Kidney capillary endothelial cell (primary cell): ENCODE results near the gene HAND2.

Experiments used
- DNase-seq: peaks from one replicate; pipeline ENCODE4 v3.0.0-alpha.2; 2018; ENCODE audit warnings: low spot score

HAND2 gene

DNA sequence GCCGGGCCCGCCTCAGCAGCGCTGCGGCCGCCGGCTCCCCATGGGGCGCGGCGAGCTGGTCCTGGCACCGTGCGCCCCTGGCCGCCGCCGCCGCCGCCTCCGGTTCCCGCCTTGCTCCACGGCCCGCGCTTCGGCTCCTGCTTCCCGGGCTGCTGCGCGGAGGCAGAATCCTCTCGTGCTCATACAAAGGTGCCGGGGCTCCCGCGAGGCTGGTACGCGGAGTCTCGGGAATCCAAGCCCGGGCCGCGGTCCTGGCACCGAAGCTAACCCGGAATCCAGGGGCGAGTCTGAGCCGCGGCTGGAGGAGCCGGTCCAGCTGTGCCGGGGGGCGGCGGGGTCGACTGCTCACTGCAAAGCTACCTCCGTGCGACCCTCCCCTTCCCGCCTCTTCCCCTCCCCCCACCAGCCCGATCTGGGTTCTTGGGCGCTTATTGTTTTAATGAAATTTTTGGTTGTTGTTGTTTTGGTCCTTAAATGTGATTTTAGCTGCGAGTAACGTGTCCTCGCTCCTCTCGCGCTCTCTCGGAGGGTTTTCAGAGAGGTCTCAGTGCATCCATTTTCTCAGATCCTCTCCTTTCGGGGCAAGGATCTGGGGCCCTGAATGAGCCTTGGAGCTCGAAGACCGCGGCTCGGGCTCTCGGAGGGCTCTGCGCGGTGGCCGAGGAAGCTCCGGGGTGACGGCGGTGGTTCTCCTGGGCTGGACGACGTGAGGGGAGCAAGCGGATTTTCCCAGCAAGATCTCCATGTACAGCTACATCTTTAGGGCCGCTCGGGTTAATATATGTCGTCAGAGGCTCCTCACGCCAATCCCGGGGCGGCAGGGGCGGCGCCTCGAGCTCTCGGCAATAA lies at the start of gene HAND2:
TSS of gene HAND2 (minus strand) at position 753 of the 849 bp plus-strand sequence. CDS start 940 bp downstream, outside the sequence.
- no peak for DNase-seq

GRCh38 chr4:173578956-173579355 lies 48.9 kb upstream of the HAND2 start:
- DNase-seq: no peak

- DNase-seq: no peak
Measured at GRCh38 chr4:173577963-173578362, 47.9 kb upstream of the HAND2 start.

GRCh38 chr4:173575482-173576152 lies 45.6 kb upstream of the HAND2 start:
- DNase-seq: no peak

DNA sequence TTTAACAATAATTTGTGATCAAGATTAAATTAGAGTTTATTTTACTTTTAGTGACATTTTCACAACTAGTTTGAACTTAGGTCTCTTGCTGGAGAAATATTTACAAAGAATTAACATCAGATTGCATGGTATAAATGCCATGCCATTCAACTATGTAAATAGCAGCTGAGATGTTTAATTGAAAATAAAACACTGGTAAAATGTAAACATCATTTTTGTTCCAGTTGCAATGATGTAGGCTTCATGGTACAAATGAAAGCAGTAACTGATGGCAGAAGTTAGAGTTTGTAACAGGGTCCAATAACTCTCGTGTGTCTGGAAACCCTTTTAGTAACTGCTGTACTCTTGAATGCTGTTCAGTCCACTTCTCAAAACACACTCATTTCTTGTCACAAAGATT lies 43.7 kb upstream of the HAND2 start:
- DNase-seq: no peak

DNA sequence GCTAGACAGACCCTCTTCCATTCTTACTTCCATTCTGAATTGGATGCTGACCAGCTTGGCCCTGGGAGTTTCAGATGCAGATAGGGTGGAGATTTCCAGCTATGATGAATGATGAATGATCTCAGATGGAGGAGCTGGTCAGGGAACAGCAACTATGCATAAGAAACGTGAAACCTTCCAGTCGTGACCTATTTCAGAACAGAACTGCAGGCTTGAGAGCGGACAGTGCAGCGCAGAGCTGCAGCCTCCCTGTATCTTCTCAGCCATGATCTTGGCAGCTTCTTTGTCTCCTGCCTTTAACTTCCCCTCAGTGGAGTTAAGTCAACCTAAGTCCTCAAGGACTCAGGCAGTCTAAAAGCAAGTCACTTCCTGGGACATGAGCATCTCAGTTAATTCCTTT lies 43.3 kb upstream of the HAND2 start:
- no peak for DNase-seq

DNA sequence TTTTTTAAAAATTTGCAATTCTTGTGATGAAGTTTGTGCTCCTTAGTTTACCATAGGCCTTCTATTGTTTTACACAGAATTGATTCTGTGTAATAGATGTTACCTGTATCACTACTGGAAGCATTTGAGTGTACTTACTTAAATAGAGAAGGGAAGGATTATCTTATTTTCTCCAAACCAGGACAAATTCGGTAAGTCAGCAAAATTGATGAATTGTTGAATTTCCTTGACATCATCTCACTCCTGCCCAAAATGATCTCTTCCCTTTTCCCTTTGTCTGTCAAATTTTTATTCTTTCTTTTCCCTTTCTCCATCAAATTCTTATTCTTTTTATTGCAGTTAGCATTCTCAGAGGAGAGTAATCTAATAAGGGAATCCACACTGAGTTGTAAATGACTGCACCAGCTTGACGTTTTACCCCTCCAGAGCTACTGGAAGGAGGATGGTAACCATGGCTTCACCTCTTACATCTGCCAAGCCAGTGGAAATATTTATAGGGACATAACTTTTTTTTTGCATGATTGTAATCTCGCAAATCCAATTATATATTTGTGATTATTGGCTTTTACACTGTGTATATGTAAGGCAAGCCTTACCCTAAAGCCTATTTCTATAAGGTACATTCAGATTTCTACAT lies 42.6 kb upstream of the HAND2 start:
- no peak for DNase-seq

DNA sequence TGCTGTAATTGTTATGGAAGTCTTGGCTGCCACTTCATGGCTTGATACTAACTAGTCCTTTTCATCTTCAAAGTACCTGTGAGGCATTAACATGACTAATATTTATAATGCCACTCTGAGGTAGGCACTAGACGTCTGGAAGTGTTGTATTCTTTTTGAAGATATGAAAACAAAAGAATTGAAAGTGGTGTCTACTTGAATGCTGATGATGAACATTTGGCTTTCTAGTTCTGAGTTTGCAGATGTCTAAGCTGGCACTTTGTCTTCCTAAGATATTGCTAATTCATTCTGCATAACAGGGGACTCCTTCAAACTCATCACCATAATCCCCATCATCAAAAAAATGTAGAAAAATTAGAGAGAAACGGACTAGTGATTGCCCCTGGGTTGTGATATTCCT lies 41.6 kb upstream of the HAND2 start:
- DNase-seq: no peak

GRCh38 chr4:173565281-173565680 lies 35.3 kb upstream of the HAND2 start:
- DNase-seq: no peak

DNA sequence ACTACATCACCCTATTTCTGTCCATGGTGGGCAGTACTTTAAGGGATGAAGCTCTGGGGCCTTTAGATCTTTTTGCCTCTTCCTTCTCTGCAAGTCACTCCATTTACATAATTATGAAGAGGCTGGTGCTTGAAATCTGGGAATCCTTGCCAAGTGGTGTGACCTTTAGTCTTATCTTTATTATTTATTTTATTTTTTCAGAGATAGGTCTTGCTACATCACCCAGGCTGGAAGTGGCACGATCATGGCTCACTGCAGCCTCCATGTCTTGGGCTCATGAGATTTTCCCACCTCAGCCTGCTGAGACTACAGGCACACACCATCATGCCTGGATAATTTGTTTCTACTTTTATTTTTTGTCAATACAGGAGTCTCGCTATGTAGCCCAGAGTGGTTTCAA lies 34.4 kb upstream of the HAND2 start:
- DNase-seq: no peak

DNA sequence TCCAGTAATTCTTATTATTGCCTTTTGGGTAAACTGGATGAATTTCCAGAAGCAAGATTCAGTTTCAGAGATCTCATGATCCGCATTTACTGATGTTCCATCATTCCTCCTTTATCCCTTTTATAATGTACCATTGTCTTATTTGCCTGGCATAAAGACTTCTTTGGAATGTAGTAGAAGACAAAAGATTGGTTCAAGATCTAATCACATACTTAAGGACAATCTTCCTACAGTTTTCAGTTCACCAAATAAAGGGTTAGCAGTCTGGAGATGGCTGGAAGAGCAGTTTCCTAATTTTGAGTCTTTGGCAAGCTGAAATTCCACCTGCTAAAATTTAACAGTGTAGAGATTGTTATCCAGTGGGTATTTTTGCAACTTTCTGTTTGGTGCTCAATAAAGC lies 30.9 kb upstream of the HAND2 start:
- no peak for DNase-seq

DNA sequence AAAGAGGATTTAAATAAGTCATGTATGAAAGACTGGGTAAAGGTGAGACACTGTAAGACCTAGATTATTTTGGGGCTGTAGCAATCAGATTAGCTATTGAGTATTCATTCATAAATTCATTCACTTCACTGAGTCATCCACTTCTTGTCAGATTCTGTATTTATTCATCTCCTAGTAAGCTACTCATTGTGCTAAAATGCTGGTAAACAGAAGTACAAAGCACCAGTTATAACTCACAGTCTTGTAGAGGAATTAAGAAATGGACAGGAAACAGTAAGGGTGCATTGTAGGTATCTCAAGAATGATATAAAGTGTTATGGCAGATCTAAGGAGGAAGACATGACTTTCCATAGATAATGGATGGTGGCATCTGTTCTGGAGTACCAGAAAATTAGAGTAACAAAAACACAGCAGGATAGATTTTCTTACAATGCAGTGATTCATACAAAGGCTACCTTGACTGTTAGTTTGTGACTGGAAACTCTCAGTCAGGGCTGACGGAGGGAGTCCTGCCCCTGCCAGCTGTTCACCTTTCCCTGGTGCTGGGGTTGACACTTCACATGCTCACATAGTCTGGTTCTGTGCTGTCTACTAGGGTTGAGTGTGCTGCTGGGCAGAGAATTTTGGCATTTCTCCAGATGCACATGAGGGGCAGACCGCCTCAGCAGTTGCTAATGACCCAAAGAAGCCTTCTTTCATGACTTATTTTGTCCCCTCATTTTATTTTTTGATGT lies 26.5 kb upstream of the HAND2 start:
- DNase-seq: no peak

GRCh38 chr4:173547889-173548288 lies 17.9 kb upstream of the HAND2 start:
- no peak for DNase-seq

- DNase-seq: no peak
Measured at GRCh38 chr4:173546776-173547175, 16.7 kb upstream of the HAND2 start.

- no peak for DNase-seq
Measured at GRCh38 chr4:173545440-173545839, 15.4 kb upstream of the HAND2 start.

DNA sequence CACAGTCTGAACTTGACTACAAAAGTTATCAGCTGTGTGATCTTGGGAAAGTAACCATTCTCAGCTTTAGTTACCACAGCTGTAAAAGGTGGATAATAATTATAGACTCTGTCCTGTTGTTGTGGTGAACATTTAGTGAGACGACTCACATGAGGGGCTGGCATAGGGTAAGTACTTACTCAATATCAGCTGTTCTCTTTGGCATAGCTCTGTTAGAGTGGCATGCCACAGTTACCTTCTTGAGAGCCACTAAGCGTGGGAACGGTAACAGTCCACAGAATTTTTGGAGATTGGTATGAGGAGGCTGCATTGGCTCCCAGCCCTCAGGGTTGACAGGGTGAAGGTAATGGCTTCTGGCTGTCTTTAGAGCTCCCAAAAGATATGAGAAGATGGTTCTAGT lies 13.2 kb upstream of the HAND2 start:
- DNase-seq: no peak

DNA sequence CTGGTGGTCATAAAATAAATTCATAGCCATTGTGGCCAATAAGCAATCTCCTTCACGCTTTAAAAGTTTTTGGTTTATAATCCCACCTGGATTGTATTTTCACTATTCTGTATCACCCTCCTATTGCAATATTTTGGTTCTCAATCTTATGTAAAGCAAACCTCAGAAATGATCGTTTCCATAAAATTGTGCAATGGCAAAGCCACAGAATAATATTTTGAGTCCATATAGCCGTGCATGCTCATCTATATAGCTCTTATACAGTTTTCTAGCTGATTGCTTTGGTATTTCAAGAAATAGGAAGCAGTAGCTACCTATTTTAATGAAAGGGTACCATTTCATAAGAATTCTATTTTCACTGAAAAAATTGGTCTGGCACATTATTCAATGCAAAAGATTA lies 10.0 kb upstream of the HAND2 start:
- no peak for DNase-seq

DNA sequence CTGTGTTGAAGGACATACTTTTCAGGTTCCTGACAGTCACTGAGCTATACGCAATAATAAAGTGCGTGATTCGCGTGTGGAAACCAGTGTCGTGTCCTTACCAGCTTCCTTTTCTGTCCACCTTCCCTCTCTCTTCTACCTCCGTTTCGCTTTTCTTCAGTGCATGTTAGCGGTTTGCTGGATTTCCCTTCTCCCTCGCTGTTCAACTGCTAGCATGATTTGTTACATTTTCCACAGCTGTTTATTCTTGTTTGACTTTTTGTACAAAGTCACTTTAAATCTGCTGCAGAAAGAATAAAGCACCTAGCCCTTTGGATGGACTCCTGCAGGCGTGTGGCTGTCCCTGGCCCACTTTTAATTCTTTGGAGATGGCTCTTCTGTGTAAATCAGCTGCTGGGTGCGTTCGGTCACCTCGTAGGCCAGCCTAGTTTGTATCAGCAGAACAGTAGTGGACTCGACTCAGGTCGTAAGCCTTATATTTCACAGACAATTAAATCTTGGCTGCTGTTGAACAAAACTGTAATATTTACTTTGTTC lies 8.9 kb upstream of the HAND2 start:
- DNase-seq: no peak

DNA sequence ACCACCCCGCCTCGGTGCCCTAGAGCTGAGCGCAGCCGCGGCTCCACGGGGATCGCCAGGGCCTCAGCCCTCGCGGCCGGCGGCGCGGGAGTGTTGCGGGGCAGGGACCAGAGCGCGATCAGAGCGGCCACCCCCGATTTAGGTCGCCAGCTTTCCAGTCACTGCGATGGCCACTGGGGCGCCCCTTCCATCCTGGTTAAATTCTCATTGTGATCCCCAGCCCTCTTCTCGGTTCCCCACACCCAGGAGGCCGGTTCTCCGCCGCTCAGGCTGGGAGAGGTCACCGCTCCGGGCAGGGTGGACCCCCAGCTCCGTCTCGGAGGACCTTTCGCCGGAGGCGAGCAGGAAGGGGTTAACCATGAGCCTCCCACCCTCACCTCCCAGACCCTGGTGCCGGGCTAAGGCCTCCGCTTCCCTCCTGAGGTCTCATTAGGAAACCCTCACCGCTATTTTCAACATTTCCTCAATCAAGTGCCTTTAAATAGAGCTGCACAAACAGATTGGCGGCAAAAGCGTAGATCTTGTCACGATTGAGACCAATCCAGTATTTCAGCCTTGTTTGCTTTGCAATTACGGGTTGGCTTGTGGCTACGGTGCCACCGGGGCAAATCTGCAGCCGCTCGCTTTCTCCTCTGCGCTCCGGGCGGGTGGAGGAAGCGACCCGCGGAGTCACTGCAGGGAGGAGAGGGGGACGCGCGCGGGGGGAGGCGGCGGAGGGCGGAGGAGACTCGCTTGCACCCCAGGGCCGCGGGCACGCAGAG lies 8.3 kb upstream of the HAND2 start:
- DNase-seq: no peak

DNA sequence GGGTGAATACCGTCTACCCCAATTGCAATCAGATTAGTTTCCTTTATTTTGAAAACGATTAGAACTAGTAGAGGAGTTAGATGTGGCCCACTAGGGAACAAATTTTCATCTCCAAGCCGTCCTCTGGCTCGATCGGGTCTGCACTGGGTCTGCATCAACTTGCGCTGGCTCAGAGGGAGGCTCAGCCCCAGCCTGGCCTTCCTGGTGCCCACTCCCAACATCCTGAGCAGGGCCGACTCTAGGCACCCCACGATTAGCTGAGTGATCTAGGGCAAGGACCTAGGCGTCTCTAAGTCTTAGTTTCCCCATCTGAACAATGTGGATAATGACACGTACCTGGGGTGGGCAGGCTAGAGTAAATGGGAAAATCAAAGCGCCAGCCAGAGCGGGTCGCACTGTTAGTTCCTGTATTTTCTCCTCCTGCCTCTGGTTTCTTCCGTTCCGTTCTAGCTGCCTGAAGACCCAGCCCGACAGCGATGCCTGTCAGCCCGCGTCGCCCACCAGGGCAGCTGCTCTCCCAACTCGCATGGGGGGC lies 7.7 kb upstream of the HAND2 start:
- no peak for DNase-seq

DNA sequence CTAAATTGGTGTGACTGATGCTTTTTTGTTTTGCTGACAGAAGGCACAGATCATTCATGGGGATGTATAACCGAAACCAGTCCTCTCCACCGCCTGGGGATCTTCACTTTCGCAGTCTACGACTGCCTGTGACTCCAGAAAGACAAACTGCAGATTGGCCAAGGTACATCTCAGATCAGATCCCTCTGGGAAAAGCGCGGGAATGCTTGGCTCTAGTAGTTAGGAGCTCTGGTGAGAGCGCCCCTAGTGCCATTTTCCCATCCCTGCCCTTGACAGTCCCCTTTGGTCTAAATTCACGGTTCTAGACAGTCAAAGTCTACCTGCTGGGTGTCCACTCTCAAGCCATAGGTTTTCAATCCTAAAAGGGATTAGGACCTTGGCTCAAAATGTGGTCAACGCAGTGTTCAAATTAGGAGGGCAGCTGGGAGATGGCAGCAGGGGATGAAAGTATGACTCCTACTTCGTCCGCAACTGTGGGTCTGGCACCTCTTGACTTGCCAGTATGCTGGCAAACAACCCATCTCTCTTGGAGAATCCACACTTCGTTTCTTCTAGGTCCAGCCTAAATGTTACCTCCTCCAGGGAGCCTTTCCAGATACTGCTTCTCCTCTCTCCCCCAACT lies 6.9 kb upstream of the HAND2 start:
- DNase-seq: no peak
